Measurements from ENCODE around the gene PRKCH. TPM values are rescaled to one million over a fixed set of nuclear protein-coding genes. Genes with fewer than 3 reads are reported as not detected.

The PRKCH gene
- 5.2 and 6.0 TPM in 2 replicates for total RNA-seq (2021)
- long read RNA-seq, transcript PRKCH-201 (14 exons, 3,582 nt): major isoform, 17 of 20 reads
- long read RNA-seq, partial matches to known transcripts: 1 of 20 reads
- long read RNA-seq, other reads (novel, unspliced or antisense): 2 of 20 reads

GRCh38 chr14:61321385-61322010 is at the start of gene PRKCH:
TSS of gene PRKCH (plus strand) at chr14:61321579. CDS start at chr14:61322102, 523 bp downstream.
- TF ChIP-seq, protein P1, sequence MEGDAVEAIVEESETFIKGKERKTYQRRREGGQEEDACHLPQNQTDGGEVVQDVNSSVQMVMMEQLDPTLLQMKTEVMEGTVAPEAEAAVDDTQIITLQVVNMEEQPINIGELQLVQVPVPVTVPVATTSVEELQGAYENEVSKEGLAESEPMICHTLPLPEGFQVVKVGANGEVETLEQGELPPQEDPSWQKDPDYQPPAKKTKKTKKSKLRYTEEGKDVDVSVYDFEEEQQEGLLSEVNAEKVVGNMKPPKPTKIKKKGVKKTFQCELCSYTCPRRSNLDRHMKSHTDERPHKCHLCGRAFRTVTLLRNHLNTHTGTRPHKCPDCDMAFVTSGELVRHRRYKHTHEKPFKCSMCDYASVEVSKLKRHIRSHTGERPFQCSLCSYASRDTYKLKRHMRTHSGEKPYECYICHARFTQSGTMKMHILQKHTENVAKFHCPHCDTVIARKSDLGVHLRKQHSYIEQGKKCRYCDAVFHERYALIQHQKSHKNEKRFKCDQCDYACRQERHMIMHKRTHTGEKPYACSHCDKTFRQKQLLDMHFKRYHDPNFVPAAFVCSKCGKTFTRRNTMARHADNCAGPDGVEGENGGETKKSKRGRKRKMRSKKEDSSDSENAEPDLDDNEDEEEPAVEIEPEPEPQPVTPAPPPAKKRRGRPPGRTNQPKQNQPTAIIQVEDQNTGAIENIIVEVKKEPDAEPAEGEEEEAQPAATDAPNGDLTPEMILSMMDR (conservative IDR thresholded peaks at IDR 0.05): peak; percentile 24; the same call in 1 of the 3 replicates
- peak within 1 kb of the TSS; percentile 77 to 86 for H3K4me3 Mint-ChIP-seq
- H3K79me1 ChIP-seq (ENCODE audit: insufficient read depth, low read depth, low read length, poor library complexity, severe bottlenecking): no peaks in the 10 kb centered on the region
- H3K9me3 Mint-ChIP-seq: peaks cover 3 to 7% of the 10 kb centered on the region in 2 experiments; a peak in 4 of 5 replicates
- no peak within 1 kb of the TSS for H2BK15ac ChIP-seq (ENCODE audit: low read depth, low read length)
- peak within 1 kb of the TSS; percentile 87 for H3K4me2 ChIP-seq (ENCODE audit: insufficient read depth, insufficient read length, low read length)
- H3T11ph ChIP-seq (ENCODE audit: low read length): no peak within 1 kb of the TSS
- H3K18ac ChIP-seq (ENCODE audit: insufficient read length, low read depth, low read length): peak within 1 kb of the TSS; percentile 40
- no peak within 1 kb of the TSS for H3K4ac ChIP-seq (ENCODE audit: low read depth, low read length)
- no peaks in the 10 kb centered on the region for H3K9me3 ChIP-seq (ENCODE audit: control insufficient read depth, low read depth, low read length)
- no CpG with 5 or more reads among the region's 66 CpGs for WGBS (ENCODE audit: extremely low coverage, insufficient read length, low lambda C conversion rate)
- H3K9ac ChIP-seq (ENCODE audit: extremely low read depth, insufficient read length, low read length): no peak within 1 kb of the TSS
- no peak within 1 kb of the TSS for H2AK5ac ChIP-seq (ENCODE audit: insufficient read length, low read length)
- no peak within 1 kb of the TSS for H3K23ac ChIP-seq (ENCODE audit: insufficient read length, low read depth, low read length)
- peaks cover 12% of the 10 kb centered on the region; the same call in 1 of the 2 replicates for H3K27me3 ChIP-seq (ENCODE audit: insufficient read depth, low read length)
- H3K4me1 Mint-ChIP-seq: peaks cover 10 to 15% of the 10 kb centered on the region in 2 experiments
- no peak within 1 kb of the TSS for H4K5ac ChIP-seq (ENCODE audit: insufficient read length, low read depth, low read length)
- H3K79me2 ChIP-seq (ENCODE audit: insufficient read depth, low read length): no peaks in the 10 kb centered on the region
- H3K4me1 ChIP-seq (ENCODE audit: insufficient read depth, low read length): peaks cover 2% of the 10 kb centered on the region; the same call in 1 of the 2 replicates
- no peak within 1 kb of the TSS for H3K56ac ChIP-seq (ENCODE audit: insufficient read length, low read depth, low read length)
- H2BK20ac ChIP-seq (ENCODE audit: low read depth, low read length, poor library complexity, severe bottlenecking): no peak within 1 kb of the TSS
- H3K27ac ChIP-seq (ENCODE audit: insufficient read length, low read depth, low read length): no peak within 1 kb of the TSS
- DNase-seq: peak; percentile 74
- H3K14ac ChIP-seq (ENCODE audit: insufficient read depth, low read length): peak within 1 kb of the TSS; percentile 9; the same call in 1 of the 2 replicates
- no peak within 1 kb of the TSS for H4K91ac ChIP-seq (ENCODE audit: insufficient read length, low read depth, low read length)
- H2AFZ ChIP-seq (ENCODE audit: low read length): no peak within 1 kb of the TSS
- peaks cover 2 to 13% (median 5%) of the 10 kb centered on the region in 3 experiments; a peak in 5 of 7 replicates for H3K36me3 Mint-ChIP-seq (ENCODE audit: insufficient read depth in 1 of 3, low read depth in 3 of 3)
- no peak within 1 kb of the TSS for H2BK120ac ChIP-seq (ENCODE audit: low read depth, low read length, poor library complexity, severe bottlenecking)
- H4K20me1 ChIP-seq (ENCODE audit: control insufficient read depth, insufficient read depth, insufficient read length): no peaks in the 10 kb centered on the region
- peaks cover 31% of the 10 kb centered on the region for H3K27me3 Mint-ChIP-seq (ENCODE audit: low read depth)
- no peak within 1 kb of the TSS for H2BK5ac ChIP-seq (ENCODE audit: insufficient read length, low read length)
- no peak within 1 kb of the TSS for H2BK12ac ChIP-seq (ENCODE audit: insufficient read length, low read depth, low read length)
- no peak within 1 kb of the TSS for H4K8ac ChIP-seq (replicated peaks; ENCODE audit: insufficient read length, low read depth, low read length)
- H3K23me2 ChIP-seq (ENCODE audit: insufficient read length, low read depth, low read length, poor library complexity, severe bottlenecking): peaks cover 16% of the 10 kb centered on the region
- H3K27ac Mint-ChIP-seq: no peak within 1 kb of the TSS
